HG02884 (cell line): ENCODE results near the gene ASB9.
"Not testable (repeated sequence)": the region's sequence is repeated elsewhere in the genome, so short reads cannot be mapped to it uniquely, and the experiment has no call there.

Source experiments
- ATAC-seq: cut with Tn5 transposase; IDR thresholded peaks from one replicate; pipeline ENCODE4 v1.9.1; 2021; ENCODE audit warnings: mild to moderate bottlenecking, moderate library complexity; ENCODE audit not compliant: unreplicated experiment

Gene ASB9

DNA sequence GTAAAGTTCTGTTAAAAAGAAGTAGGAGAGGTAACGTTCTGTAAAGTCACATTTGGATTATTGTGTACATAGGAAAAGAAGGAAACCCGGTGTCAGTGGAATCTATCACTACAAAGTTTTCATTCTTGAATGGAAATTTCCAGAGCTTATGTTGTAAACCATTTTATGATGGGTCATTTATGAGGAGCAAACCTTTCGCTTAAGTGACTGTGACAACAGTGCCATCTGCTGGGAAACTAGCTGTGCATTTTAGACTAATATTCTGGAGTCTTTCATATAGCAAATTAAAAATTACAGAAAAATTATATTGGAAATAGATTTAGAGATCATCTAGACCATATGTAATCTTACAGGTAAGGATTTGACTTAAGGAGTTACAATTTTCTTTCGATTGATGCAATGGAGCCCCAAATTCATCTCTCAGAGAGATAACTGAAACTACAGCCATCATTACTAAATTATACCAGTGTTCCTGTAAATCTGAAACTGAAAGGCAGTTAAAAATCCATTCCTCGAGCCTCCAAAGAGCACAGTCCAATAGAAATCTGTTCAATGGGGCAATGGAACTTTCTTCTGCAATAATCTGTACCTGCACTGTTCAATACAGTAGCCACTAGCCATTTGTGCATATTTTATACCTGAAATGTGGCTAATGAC, 26.9 kb downstream of the ASB9 start:
- no peak for ATAC-seq

DNA sequence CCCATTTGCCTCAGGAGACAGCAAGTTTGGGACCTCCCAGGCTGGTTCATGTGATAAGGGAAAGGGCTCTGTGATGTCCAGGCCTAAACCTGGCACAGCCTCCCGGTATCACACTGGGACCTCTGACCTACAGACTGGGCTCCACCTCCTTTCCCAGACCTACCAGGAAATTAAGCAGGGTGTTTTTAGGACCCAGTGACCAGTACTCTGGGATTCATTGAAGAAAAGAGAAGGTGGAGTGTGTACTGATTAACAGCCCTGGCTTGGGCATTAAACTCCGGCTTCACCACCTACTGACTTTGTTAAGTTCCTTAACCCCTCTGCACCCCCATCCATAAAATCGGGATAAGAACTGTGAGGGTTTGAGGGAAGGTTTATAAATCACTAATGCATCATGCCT, 28.6 kb downstream of the ASB9 start:
- ATAC-seq, result no peak

DNA sequence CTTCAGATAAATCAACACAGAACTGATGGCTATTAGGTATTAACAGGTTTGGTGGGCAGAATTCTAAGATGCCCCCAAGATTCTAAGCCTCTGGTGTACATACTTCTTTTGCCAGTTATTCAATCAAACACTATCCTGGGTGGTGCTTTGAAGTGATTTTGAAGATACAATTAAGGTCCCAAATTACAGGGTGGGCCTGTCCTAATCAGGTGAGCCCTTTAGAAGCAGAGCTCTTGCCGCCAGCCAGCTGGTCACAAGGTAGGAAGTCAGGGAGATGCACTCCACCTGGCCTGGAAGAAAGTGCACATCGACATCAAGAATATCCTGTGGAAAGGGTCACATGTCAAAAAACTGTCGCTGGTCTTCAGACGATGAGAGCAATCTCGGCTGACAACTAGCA, 29.5 kb downstream of the ASB9 start:
- no peak for ATAC-seq

DNA sequence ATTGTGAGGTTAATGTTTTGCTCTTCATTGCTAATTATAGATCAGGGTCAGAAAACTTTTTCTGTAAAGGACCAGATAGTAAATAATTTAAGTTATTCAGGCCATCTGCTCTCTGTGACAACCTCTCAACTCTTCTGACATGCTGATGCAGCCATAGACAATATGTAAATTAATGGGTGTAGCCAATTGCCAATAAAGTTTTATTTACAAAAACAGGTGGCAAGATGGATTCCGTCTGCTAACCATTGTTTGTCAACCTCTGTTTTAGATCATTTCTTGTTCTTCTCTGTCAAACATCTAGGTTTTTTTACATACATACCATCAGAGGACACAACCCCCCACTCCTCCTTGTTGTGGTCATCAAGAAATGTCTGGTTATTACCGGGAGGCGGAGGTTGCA, 33.7 kb downstream of the ASB9 start:
- ATAC-seq, result no peak

DNA sequence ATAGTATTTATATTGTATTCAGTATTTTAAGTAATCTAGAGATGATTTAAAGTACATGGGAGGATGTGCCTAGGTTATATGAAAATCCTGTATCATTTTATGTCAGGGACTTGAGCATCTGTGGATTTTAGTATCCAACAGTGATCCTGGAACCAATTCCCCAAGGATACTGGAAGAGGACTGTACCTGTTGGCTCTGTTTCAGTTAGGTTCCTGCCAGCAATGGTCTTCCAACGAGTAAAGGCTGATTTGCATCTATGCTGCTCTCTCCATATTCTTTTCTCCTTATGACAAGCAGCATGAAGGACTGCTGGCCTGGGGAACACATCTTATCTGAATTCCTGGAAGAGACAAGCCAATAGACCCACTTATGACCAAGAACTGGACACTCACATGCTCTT, 34.9 kb downstream of the ASB9 start:
- no peak for ATAC-seq

DNA sequence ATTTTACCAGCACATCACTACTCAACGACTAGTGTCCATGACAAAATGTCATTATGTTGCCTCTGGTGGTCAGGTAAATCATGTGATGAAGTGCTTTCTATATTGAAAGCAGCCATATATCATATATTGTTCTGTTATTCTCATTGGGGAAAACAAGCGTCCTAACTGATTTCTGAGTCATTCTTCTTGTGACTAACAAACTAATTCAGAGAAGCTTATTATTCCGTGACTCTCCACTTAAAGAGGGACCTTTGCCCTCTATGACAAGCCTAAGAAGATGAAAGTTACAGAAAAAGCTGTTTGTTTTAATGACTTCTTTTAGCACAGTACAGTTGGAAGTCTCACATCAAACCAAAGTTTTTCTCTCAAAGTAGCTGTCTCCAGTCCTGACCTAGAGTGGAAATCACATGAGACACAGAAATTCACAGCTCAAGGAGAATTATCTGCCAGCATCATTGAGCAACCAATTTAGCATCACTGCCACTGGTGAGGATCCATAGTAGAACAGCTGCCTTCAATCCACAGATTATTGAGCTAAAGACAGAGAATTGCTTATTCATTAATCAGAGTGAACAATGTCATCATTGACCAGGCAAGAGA, 36.4 kb downstream of the ASB9 start:
- no peak for ATAC-seq

DNA sequence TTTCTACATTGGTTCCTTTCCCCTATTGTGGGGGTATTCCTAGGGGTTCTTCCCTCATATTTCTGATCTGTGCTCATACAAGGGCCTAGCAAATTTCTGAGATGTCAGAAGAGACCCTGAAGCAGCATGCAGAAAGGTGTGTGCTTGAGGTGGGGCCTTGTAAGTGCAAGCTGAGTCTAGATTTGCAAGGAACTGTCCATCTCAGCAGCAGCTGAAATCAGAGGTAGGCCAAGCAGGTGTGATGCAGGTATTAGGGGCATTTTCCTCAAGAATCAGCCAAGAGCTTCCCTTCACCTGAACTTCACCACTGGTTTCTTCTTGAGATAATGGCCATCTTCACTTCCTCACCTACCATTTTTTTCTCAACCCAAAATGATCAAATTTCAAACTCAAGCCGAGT, 45.1 kb downstream of the ASB9 start:
- ATAC-seq, result no peak

DNA sequence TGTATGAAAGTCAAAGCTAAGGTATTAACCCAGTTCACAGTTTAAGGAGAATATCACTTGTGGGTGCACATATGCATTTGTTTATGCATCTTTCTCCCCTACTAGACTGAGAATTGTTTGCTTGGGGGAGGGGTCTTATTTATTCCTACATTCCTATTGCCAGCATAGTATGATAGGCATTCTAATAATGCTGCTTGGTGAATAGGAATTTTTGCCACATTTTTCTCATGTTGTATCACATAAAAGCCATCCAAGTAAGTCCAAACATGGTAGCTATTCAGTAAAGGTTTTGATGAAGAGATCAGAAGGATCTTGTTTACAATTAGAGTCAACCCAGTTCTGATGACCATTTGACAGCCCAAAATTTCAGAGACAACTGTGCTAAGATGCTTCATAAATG, 48.6 kb downstream of the ASB9 start:
- ATAC-seq, result no peak

DNA sequence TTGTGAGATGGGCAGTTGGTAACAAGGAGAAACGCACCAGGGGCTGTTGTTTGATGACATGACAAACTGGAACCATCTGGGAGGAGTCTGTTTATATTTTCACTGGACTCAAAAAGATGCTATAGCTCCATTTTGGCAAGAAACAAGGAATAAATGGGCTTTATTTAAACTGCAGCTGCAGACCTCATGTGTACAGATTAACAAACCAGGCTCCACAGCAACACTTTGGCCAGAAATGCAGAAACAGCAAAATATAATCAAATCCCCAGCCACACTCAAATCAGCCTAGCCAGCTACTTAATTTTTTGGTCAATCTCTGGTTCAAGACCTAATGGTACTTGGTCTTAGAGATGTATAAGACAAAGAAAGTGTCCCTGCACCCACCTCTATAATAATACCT, 52.7 kb downstream of the ASB9 start:
- ATAC-seq, result no peak

DNA sequence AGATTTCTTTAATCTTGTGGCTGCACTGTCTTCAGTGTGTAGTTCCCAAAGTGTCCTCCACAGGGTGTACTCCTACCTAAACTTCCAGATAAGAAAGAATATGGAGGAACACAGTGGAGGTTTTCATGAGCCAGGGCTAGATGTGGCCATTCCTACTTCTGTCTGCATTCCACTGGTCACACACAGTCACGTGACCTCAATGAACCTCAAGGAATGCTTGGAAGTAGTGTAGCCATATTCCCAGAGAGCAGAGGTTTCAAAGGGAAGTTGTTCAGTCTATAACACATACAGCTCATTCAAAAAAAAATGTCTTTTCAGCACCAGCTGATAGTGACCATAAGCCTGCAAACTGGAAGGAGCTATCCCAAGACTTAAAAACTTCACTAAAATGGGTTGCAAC, 53.6 kb downstream of the ASB9 start:
- no peak for ATAC-seq

DNA sequence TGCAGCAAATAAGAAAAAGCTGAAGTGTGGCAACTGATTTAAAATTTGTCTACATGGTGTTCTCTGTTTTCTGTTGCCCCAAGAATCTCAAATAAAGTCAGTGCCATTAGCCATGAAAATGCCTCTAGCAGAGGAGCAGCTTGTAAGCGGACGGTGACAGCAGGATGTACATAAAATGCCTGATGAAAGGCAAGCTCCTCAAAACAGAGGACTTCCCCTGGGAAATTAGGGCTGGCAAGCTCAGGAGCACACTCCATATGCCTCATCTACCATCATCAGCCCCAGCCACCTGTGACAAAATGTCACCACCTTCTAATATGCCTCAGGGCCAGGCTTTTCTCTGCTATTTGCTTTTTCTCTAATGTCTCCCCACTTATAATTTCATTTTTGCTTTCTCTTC, 54.5 kb downstream of the ASB9 start:
- ATAC-seq, result no peak

DNA sequence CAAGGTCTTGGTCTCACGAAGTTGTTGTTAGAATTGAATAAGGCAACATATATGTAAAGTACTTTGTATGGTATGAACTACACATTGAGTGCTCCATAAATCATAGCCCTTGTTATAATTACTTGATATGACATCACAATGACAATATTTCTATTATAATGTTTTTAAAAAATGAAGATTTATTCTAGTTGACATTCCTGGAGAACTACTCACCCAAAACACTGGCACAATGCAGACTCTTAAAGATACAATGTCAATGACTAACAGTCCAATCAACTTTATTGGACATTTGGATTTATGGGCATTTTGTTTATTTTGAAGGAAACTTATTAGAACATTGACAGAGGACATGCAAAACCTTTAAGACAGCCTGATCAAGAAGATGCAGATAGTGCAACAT, 55.3 kb downstream of the ASB9 start:
- no peak for ATAC-seq

DNA sequence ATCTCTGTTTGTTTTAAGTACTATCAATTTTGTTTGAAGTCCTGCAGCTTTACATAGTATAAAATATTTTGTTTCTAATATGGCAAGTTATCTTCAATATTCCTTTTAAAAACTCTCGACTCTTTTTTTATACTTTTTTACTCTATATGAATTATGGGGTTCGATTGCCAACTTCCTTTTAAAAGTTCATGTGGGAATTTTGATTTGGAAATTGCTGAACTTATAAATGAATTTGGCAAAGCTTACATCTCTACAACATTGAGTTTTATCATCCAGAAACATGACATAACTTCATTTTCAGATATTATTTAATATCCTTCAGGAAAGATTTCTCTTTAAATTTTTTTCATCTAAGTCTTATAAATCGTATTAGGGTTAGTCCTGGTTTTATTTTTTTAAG, 60.8 kb downstream of the ASB9 start:
- no peak for ATAC-seq

DNA sequence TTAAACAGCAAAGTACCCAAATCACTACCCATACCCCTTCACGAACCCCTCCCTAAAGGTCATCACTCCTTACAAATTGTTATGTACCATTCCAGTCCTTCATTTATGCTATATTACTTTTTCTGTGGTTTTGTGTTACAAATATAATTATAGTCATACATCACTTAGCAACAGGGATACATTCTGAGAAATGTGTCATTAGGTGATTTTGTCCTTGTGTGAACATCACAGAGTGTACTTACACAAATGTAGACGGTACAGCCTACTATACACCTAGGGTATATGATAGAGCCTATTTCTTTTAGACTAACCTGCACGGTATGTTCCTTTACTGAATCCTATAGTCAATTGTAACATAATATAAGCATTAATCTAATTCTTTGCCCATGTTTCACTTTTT, 61.9 kb downstream of the ASB9 start:
- no peak for ATAC-seq

DNA sequence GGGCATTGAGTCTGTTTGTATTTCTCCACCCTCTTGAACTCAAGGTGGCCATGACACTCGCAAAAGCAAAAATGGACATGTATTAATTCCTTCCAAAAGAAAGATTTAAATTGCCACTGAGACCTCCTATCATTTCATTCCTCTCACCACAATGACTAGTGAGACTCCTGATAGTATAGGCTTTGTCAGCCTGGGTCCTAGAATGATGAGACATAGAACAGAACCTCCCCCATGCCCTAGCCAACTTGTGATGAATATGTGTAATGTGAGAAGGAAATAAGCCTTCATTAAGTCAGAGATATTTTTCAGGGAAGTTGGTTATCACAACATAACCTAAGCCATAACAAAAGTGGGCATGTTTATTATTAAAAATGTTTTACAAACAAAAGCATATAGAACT, 62.5 kb downstream of the ASB9 start:
- ATAC-seq, result no peak

DNA sequence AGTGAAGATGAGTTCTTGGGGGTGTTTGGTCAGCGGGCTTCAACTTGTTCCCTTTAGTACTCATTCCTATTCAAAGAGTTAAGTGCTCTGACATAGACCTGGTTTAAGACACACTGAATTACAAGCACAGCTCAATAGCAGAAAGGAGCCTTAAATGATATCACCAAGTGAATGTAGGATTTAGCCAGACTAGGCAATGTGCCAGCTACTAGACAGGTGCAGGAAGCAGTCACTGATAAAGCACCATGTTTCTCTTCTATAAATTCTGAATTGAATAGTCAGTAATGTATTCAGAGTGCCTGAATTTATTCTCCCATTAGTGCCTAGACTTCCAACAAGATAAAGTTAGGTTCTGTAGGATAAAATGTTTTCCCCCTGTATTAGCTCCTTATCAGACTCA, 63.6 kb downstream of the ASB9 start:
- no peak for ATAC-seq

DNA sequence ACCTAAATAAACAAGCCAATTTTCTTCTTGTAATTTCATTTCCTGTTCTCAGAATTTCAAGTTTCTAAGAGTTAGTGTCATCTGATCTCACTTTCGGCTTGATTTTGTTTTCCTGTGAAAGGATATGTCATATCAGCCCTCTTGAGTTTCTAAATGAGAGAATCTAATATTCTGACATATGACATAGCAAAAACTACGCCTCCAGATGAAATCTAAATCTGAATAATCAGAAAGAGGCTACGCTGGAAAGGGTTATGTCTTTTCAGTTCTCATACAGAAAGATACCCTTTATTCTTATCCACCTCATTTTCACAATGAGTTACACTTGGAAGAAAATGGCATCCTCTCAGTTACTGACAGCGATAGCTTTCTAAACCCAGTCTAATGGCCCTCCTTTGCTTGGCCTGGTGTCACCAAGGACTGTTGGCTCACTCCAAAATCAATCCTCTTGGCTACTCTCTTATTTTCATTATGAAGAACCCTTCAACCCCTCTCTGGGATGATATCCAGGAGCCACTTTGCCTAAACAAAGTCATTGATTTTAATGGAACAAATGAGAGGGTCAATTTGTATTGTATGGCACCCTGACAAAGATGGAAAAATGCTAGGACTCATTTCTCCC, 65.6 kb downstream of the ASB9 start:
- peak; percentile 88 for ATAC-seq

DNA sequence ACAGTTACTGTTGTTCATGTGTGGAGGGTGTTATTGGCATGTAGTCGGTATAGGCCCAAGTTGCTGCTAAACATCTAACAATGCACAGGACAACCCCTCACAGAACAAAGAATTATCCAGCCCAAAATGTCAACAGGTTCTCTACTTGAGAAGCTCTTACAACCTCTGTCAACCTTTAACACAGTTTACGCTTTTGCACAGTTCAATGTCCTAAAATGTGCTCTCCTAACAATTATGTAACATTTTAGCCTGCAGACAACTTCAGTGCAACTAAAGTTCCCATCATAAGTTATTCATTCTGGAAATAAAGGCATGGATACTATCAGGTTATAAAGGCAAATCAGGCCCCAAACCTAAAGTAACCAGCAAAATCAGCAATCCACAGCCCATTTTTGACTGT, 66.2 kb downstream of the ASB9 start:
- ATAC-seq, result no peak

DNA sequence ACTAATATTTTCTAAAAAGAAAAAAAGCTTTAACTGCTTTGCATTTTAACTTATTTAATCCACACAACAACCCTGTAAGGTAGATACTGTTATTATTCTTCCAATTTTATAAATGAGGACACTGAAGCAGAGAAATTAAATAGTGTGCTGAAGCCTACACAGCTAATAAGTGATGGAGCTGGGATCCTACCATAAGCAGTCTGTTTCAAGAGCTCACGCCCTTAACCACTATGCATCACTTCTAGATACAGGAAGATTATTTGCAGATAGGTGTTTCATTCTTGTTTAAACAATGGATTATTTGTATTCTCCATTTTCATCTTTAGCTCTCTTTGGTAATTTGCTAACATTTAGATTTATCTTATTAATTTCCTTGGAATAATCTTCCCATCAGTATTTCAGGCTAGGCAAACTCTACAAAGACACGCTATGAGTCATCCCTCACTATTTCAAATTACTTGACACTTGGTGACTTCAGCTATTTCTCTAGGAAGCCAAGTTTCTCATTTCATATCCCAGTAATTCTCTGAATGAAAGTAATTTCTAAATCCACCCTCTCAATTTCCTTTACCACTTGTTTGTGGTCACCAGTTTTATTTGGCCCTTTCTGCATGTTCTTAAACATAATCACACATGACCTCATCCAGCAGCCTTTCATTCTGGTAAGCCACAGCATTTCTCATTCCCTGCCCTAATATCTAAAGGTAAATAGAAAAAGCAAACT, 67.3 kb downstream of the ASB9 start:
- no peak for ATAC-seq

DNA sequence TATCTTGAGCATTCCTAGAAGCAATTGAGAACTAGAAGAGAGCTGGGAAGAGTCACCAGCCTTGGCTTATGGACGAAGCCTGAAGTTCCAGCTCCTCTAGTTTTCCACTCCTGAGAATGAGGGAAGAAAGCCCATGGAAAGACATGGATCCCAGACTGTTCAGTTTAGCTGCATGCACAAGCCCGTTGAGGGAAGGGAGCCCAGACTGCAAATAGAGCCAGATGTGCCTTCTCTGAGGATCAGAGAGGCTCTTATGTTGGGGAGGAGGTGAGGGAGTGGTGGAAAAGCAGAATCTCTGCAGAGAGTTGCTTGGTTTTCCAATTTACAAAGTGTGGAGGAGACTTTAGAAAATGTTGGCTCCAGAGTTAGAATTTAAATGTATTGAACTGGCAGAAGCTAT, 69.0 kb downstream of the ASB9 start:
- no peak for ATAC-seq

DNA sequence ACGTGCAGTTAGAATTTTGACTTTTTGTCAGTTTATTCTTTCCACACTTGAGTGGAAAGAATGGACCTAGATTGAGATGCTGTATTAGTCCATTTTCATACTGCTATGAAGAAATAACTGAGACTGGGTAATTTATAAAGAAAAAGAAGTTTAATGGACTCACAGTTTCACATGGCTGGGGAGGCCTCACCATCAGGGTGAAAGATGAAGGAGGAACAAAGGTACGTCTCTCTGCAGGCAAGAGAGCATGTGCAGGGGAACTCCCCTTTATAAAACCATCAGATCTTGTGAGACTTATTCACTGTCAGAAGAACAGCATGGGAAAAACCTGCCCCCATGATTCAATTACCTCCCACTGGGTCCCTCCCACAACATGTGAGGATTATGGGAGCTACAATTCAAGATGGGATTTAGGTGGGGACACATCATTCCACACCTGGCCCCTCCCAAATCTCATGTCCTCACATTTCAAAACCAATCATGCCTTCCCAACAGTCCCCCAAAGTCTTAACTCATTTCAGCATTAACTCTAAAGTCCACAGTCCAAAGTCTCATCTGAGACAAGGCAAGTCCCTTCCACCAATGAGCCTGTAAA, 71.2 kb downstream of the ASB9 start:
- ATAC-seq, result not testable (repeated sequence)

DNA sequence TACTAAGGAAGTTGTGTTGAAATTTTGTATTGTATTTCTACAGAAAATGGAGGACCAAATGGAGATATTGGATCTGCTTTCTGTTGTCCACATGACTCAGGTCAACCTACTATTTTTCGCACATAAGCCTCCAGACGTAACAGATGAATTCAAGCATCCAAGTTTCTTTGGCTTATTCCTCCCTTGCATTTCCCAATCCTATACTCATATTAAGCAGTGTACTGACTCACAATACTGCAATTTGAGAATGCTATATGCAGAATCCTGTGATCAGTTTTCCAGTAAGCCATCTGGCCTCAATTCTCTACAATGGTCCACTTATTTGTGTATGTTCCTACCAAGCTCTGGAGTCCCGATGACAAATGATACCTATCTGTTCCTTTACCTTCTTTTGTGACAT, 75.7 kb downstream of the ASB9 start:
- no peak for ATAC-seq
